Muscle of arm (tissue), 12 donors: Measurements from ENCODE around the gene CIAPIN1. TPM values are rescaled to one million over a fixed set of nuclear protein-coding genes. Genes with fewer than 3 reads are reported as not detected.

Experiments
- DNase-seq: peaks from one replicate; pipeline ENCODE4 v3.0.0-alpha.2; 2013
- polyA plus RNA-seq, 12 donors: library from polyadenylated mRNA; unstranded; fragments of 120-200 nt; gene quantifications; one replicate each; pipeline ENCODE4 v1.2.1, GENCODE V29; 2013; ENCODE audit not compliant: insufficient read length in 12 of 12

The CIAPIN1 gene
- polyA plus RNA-seq, 12 donors: 46.1 to 72.9 (median 58.4) TPM; not detected in 1

GRCh38 chr16:57385083-57385482, 62.1 kb downstream of the CIAPIN1 start:
- DNase-seq: no peak

DNA sequence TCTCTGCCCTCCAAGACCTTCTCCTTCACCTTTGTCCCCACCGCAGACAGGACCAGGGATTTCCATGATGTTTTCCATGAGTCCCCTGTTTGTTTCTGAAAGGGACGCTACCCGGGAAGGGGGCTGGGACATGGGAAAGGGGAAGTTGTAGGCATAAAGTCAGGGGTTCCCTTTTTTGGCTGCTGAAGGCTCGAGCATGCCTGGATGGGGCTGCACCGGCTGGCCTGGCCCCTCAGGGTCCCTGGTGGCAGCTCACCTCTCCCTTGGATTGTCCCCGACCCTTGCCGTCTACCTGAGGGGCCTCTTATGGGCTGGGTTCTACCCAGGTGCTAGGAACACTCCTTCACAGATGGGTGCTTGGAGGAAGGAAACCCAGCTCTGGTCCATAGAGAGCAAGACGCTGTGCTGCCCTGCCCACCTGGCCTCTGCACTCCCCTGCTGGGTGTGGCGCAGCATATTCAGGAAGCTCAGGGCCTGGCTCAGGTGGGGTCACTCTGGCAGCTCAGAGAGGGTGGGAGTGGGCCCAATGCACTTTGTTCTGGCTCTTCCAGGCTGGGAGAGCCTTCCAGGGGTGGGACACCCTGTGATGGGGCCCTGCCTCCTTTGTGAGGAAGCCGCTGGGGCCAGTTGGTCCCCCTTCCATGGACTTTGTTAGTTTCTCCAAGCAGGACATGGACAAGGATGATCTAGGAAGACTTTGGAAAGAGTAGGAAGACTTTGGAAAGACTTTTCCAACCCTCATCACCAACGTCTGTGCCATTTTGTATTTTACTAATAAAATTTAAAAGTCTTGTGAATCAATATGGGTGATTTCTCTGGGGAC, 62.7 kb downstream of the CIAPIN1 start:
- DNase-seq: no peak

GRCh38 chr16:57383276-57384247, 63.6 kb downstream of the CIAPIN1 start:
- DNase-seq: no peak

DNA sequence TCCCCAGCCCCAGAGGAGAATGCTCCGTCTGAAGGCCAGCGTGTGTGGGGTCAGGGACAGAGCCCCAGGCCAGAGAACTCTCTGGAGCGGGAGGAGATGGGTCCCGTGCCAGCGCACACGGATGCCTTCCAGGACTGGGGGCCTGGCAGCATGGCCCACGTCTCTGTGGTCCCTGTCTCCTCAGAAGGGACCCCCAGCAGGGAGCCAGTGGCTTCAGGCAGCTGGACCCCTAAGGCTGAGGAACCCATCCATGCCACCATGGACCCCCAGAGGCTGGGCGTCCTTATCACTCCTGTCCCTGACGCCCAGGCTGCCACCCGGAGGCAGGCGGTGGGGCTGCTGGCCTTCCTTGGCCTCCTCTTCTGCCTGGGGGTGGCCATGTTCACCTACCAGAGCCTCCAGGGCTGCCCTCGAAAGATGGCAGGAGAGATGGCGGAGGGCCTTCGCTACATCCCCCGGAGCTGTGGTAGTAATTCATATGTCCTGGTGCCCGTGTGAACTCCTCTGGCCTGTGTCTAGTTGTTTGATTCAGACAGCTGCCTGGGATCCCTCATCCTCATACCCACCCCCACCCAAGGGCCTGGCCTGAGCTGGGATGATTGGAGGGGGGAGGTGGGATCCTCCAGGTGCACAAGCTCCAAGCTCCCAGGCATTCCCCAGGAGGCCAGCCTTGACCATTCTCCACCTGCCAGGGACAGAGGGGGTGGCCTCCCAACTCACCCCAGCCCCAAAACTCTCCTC, 64.5 kb downstream of the CIAPIN1 start:
- no peak for DNase-seq

- no peak for DNase-seq
These were observed 65.2 kb downstream of the CIAPIN1 start for GRCh38 chr16:57381791-57382534.

DNA sequence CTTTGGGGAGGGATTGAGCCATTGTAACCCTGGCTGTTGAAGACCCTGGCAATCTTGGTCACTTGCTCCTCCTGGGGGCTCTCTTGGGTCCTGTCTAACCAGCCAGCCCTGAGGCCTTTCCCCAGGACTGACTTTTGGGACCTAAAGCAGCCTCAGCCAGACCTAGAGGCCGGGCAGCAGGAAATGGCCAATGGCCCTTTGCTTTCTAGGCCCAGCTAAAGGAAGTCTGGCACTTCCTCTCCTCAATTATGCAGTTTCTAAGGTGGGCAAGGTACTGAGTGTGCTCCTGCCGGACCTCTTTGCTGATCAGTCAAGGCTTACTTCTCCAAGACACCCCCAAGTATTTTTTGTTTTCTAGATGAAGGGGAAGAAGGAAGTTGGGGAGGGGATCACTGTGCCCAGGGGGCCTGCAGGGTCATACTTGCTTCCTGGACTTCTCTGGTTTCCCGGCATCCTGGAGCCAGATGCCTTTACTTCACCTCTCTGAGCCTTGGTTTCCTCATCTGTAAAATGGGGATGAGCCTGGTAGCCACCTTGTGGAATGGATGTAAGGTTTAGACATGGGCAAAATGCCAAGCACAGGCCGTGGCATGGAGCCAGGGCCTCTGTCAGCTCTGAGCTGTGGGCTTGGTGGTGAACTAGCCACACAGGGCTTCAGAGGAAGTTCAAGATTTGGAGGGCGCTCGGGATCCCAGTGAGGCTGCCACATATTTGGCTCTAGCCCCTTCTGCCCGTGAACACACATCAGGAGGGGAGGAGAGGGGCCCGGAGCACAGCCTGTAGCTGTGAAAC, 66.3 kb downstream of the CIAPIN1 start:
- no peak for DNase-seq

- DNase-seq: no peak
These were observed 67.6 kb downstream of the CIAPIN1 start for GRCh38 chr16:57379579-57379978.

Other genes with a start within 250 kb of the CIAPIN1 start
- 10 to 100 TPM in 11 of 12 donors, not detected in 1; 39.5 to 57.2 (median 51.9) TPM for gene ARL2BP, start 202.1 kb downstream of the CIAPIN1 start, polyA plus RNA-seq
- gene PLLP, start 162.7 kb downstream of the CIAPIN1 start, polyA plus RNA-seq: 10 to 100 TPM in 1 of 12 donors, 1 to 10 TPM in 8, under 1 TPM in 2, not detected in 1; 0.84 to 31.7 (median 1.2) TPM
- gene CCL22, start 88.6 kb downstream of the CIAPIN1 start, polyA plus RNA-seq: under 1 TPM in 9 of 12 donors, not detected in 3; 0.05 to 0.88 (median 0.11) TPM
- 10 to 100 TPM in 1 of 12 donors, 1 to 10 TPM in 10, not detected in 1; 2.8 to 10.4 (median 4.3) TPM for gene CX3CL1, start 74.9 kb downstream of the CIAPIN1 start, polyA plus RNA-seq
- under 1 TPM in 1 of 12 donors, not detected in 11; 0.65 TPM for gene CCL17, start 42.6 kb downstream of the CIAPIN1 start, polyA plus RNA-seq
- 10 to 100 TPM in 11 of 12 donors, not detected in 1; 55.0 to 81.0 (median 65.5) TPM for gene COQ9, start 94 bp upstream of the CIAPIN1 start, polyA plus RNA-seq
- 10 to 100 TPM in 11 of 12 donors, not detected in 1; 24.3 to 51.2 (median 47.1) TPM for gene POLR2C, start 15.3 kb upstream of the CIAPIN1 start, polyA plus RNA-seq
- gene DOK4, start 39.1 kb upstream of the CIAPIN1 start, polyA plus RNA-seq: 10 to 100 TPM in 5 of 12 donors, 1 to 10 TPM in 6, not detected in 1; 6.6 to 33.0 (median 9.5) TPM
- 10 to 100 TPM in 7 of 12 donors, 1 to 10 TPM in 4, not detected in 1; 9.2 to 20.8 (median 11.4) TPM for gene CCDC102A, start 89.2 kb upstream of the CIAPIN1 start, polyA plus RNA-seq
- gene ADGRG5, start 95.3 kb upstream of the CIAPIN1 start, polyA plus RNA-seq: 1 to 10 TPM in 9 of 12 donors, under 1 TPM in 2, not detected in 1; 0.70 to 4.3 (median 1.9) TPM
- 10 to 100 TPM in 3 of 12 donors, 1 to 10 TPM in 8, not detected in 1; 4.4 to 48.0 (median 7.7) TPM for gene ADGRG1, start 181.2 kb upstream of the CIAPIN1 start, polyA plus RNA-seq
- under 1 TPM in 9 of 12 donors, not detected in 3; 0.10 to 0.55 (median 0.22) TPM for gene ADGRG3, start 220.9 kb upstream of the CIAPIN1 start, polyA plus RNA-seq
- gene DRC7, start 247.4 kb upstream of the CIAPIN1 start, polyA plus RNA-seq: under 1 TPM in 5 of 12 donors, not detected in 7; 0.05 to 0.31 (median 0.17) TPM